Measurements from ENCODE around the gene TK1. TPM values are rescaled to one million over a fixed set of nuclear protein-coding genes. Genes with fewer than 3 reads are reported as not detected.

The TK1 gene
- total RNA-seq, 1 experiment from 2014 or later: 72.5 TPM

- DNase-seq (ENCODE audit: low spot score) (no peak), ATAC-seq (no peak)
- H3K27me3 Mint-ChIP-seq (ENCODE audit: low read depth): peaks cover 5% of the 10 kb centered on the region; the same call in 1 of the 2 replicates
- no peak overlapping the region for H3K27ac Mint-ChIP-seq
- H3K9me3 Mint-ChIP-seq: no peaks in the 10 kb centered on the region
- POLR2A ChIA-PET: no interaction called here
- TF ChIP-seq ZNF396 (CRISPR knock-in tag; IDR thresholded peaks at IDR 0.05; ENCODE audit: borderline replicate concordance) (no peak), ZBTB43 (CRISPR knock-in tag; IDR thresholded peaks at IDR 0.05) (no peak), NR2C2 (CRISPR knock-in tag; IDR thresholded peaks at IDR 0.05) (no peak)
- H3K4me3 Mint-ChIP-seq: no peak overlapping the region
- CTCF ChIA-PET: no interaction called here
- H3K36me3 Mint-ChIP-seq: peaks cover 8% of the 10 kb centered on the region
- H3K4me1 Mint-ChIP-seq: peaks cover 10% of the 10 kb centered on the region; the same call in 1 of the 2 replicates
These were observed 24.2 kb upstream of the TK1 start for GRCh38 chr17:78211032-78211431.

- ChIA-PET CTCF (interaction anchor here (0.6 kb wide), 1 partner anchor 42 kb away, joined by 5 read pairs; no protein-coding TSS in a partner anchor), POLR2A (no interaction called here)
- Mint-ChIP-seq H3K27ac (no peak overlapping the region), H3K9me3 (no peaks in the 10 kb centered on the region), H3K4me3 (no peak overlapping the region), H3K4me1 (0 out of 2 replicates have a peak, but pooled peaks cover 5% of the 10 kb centered on the region), H3K36me3 (peaks cover 4% of the 10 kb centered on the region), H3K27me3 (ENCODE audit: low read depth) (peaks cover 5% of the 10 kb centered on the region; the same call in 1 of the 2 replicates)
- TF ChIP-seq OVOL2 (CRISPR knock-in tag; IDR thresholded peaks at IDR 0.05; ENCODE audit: borderline replicate concordance): no peak
- TF ChIP-seq PRRX2 (CRISPR knock-in tag; IDR thresholded peaks at IDR 0.05): no peak
- TF ChIP-seq ZNF512 (CRISPR knock-in tag; IDR thresholded peaks at IDR 0.05; ENCODE audit: borderline replicate concordance): no peak
- no peak for TF ChIP-seq ZNF121 (CRISPR knock-in tag; IDR thresholded peaks at IDR 0.05)
- TF ChIP-seq PREB (CRISPR knock-in tag; IDR thresholded peaks at IDR 0.05; ENCODE audit: borderline replicate concordance): no peak
- no peak for TF ChIP-seq USF1 (CRISPR knock-in tag; IDR thresholded peaks at IDR 0.05)
- TF ChIP-seq ERG (CRISPR knock-in tag; IDR thresholded peaks at IDR 0.05): no peak
- TF ChIP-seq NFATC4 (CRISPR knock-in tag; IDR thresholded peaks at IDR 0.05): no peak
- no peak for TF ChIP-seq E2F4 (CRISPR knock-in tag; IDR thresholded peaks at IDR 0.05; ENCODE audit: borderline replicate concordance, low read depth)
- TF ChIP-seq ZNF416 (CRISPR knock-in tag; IDR thresholded peaks at IDR 0.05): no peak
- no peak for TF ChIP-seq SOX15 (CRISPR knock-in tag; IDR thresholded peaks at IDR 0.05)
- TF ChIP-seq ELF4 (CRISPR knock-in tag; IDR thresholded peaks at IDR 0.05; ENCODE audit: low read depth): no peak
- no peak for TF ChIP-seq FOXP4 (CRISPR knock-in tag; IDR thresholded peaks at IDR 0.05)
- no peak for TF ChIP-seq CBFB (CRISPR knock-in tag; IDR thresholded peaks at IDR 0.05; ENCODE audit: low read depth)
- no peak for TF ChIP-seq NR1H2 (CRISPR knock-in tag; IDR thresholded peaks at IDR 0.05)
- TF ChIP-seq CREB1 (CRISPR knock-in tag; IDR thresholded peaks at IDR 0.05): no peak
- TF ChIP-seq MLX (CRISPR knock-in tag; IDR thresholded peaks at IDR 0.05): no peak
- no peak for TF ChIP-seq ATF2 (CRISPR knock-in tag; IDR thresholded peaks at IDR 0.05; ENCODE audit: borderline replicate concordance, low read depth)
- no peak for TF ChIP-seq FOXK1 (CRISPR knock-in tag; IDR thresholded peaks at IDR 0.05)
- no peak for ATAC-seq
- no peak for DNase-seq (ENCODE audit: low spot score)
These were observed 23.3 kb upstream of the TK1 start for GRCh38 chr17:78210111-78210510.

All from WTC11 (cell line).